NCI-H2029 treated with DMSO at 0.1 percent for 48 hours (cell line): ENCODE measurements around the gene MRPL17.
"Not testable (repeated sequence)": the region's sequence is repeated elsewhere in the genome, so short reads cannot be mapped to it uniquely, and the experiment has no call there.

ENCODE experiments used
- DNase-seq: peaks from one replicate; lab custom pipeline; 2025; lab: John Stamatoyannopoulos, UW

The MRPL17 gene

DNA sequence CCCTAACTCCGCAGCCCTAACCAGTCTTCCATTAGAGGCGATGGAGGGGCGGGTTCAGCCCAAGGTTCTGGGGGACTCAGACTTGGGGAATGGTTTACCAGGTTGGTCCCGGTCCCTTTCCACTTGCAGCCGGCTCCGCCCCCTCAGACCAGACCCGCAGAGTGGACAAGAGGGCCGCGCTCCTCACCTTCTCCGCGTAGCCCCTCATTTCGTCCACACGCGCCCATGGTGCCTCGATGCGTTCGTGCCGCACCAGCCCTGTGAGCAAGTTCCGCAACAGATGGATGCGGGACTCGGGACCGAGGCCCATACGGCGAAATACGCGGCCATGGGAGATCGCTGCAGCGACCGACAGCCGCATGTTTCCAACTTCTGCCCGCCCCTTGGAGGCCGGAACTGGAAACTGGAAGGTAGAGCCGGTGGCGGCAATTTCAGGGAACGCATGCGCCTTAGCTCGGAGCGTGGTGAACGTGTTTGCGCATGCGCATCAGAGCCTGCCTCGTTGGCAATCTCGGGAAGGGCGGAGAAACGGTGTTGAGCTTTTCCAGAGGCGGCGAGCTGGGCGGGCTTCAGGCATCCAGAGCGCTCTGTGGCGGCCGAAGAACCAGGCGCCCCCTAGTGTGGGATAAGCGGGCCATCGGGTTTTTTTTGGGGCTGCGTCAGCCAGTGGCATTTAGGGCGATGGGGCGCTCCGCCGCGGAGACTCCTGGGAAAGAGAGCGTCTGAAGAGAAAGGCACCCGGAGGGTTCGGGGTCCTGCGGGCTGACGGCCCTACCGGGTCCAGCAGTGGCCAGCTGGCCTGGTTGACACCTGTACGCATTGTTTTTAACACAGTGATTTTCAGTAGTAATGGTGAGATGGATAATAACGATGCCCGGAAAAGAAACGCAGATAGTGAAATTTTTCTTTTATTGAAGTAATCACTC, at the start of gene MRPL17:
TSS of gene MRPL17 (minus strand) at position 405 of the 926 bp plus-strand sequence. CDS start at position 361, 44 bp downstream.
- DNase-seq: peak; percentile 96

DNA sequence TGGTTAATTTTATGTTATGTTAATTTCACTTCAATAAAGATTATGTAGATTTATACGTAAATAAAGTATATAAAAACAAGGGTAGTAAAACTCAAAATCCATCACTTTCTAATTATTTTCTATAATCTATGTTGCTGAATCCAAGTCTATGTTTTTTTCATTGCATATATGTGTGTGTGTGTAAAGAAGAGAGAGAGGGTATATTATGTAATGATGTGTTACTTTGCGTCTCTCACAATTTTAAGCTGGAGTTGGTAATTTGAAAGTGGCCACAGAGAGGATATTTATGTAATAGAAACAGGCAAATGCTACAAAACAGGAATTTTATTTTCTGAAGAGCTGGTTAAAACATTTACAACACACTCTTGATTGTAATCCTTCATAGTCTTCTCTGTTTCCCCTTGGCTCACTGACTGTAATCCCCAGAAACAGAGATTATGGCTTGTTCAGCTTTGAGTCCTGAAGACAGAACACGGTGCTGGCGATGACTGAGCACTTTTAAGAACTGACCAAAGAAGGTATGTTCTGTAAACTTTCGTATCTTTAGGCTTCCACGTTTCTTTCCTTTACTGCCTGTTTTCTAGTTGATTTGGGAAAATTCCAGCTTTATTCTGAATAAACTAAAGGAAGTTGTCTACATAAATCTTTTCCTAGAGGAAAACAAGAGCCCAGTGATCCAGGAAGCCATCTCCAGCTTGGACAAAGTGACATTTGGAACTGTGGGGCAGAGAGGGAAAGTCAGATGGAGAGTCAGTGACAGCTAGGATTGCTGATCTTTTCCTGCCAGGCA, 45.0 kb upstream of the MRPL17 start:
- no peak for DNase-seq

DNA sequence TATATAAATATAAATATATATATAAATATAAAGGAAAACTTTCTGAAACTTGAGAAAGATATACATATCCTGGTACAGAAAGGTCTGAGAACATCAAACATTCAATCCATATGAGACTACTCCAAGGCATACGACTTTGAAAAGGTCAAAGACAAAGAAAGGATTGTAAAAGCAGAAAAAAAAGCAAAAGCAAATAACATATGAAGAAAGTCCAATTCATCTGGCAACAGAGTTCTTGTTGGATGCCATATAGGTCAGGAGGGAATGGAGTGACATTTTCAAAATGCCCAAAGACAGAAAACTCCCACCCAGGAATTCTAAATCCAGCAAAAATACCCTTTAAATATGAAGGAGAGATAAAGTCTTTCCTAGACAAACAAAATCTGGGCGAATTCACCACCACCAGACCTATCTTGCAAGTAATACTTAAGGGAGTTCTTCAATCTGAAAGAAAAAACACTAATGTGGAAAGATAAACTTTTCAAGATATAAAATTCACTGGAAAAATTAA, 42.3 kb upstream of the MRPL17 start:
- DNase-seq: no peak

DNA sequence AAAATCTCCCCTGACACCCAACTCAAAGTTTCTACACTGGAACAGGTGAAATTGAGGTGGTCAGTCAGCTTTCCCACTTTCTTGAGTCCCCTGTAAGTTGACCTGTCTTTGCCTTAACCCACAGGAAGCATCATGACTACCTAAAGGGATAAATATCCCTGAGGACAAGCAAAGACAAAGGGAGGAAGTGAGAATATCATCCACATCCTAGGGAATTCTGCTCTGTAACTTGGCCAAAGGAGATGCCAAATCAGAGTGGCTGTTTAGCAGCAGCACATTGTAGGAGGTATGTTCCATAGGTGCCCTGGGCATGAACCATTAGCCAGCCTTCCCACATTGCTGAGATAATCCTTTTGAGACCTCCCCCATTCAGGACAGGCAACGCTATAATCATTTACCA, 40.9 kb upstream of the MRPL17 start:
- DNase-seq: no peak

DNA sequence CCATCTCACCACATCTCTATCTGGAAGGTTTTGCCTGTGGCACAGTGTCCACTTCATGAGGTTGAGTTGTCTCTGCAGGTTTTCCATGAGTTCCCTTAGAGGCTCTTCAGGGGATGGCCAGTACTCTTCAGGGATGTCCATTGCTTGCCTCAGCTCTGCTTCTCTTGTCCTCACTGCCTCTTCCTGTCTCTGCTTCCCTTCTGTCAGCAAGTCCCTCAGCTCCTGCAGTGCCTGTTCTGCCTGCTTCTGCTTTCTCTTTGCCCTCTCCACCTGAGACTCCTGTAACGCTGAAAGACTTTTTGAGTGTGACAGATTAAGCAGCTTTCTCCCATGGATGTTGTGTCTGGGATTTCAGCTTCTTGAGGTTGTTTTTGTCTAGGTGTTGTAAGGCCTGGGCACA, 38.2 kb upstream of the MRPL17 start:
- DNase-seq: no peak

DNA sequence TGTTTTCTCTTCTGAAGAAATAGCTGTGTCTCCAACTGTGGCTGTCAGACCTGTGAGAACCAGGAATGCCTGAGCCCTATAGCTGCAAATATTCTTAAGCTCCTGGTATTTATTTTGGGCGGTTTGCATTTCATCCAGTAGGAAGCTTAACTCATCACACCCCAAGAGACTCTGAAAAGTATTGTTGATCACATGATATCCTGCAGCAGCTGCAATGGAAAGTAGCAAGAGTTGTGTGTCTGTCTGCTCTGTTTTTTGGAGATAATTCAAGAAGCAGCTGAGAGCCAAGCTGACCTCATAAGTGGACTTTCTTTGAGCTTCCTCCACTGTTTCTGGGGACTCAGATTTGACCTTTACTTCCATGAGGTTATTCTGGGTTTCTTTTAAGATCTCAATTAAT, 36.4 kb upstream of the MRPL17 start:
- no peak for DNase-seq

DNA sequence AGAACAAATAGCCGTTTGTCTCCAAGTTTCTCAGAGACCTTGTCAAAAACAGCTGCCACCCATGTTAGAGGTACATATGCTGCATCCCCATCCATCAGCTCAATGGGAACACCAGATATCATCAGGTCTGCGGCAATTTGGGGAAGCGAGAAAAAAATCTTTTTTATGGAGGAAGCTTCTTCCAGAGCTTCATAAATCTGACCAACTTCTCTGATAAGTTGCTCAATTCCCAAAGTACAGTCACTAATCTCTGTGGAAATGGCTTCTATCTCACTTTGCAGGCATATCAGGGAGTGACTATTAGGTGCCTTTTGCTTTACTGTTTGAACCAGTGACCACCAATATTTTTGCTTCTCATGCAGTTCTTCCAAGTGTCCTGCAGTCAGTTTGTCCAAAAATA, 34.3 kb upstream of the MRPL17 start:
- no peak for DNase-seq

DNA sequence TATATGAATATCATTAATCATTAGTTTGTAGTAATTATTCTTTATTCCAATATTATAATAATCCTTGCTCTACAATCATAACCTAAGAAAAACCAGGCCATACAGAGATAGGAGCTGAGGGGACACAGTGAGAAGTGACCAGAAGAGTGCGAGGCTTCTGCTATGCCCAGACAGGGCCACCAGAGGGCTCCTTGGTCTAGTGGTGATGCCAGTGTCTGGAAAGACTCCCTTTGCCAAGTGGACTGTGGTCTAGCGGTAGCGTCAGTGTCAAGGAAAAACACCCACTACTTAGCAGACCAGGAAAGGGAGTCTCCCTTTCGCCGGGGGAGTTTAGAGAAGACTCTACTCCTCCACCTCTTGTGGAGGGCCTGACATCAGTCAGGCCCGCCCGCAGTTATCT, 28.4 kb upstream of the MRPL17 start:
- DNase-seq: not testable (repeated sequence)

DNA sequence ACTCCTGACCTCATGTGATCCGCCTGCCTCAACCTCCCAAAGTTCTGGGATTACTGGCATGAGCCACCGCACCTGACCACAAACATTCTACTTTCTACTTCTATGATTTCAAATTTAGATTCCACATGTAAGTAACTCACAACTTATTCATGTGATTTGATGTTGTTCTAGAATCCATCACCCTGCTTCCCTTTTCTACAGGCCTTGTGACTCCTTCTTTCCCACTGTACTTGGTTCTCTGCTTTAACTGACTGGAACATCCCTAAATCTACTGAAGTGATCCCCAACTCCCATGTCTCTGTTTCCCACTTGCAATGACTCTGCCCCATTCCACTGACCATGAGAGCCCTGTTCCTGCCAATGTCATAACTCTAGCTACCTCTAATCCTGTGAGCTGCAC, 25.7 kb upstream of the MRPL17 start:
- DNase-seq: no peak

DNA sequence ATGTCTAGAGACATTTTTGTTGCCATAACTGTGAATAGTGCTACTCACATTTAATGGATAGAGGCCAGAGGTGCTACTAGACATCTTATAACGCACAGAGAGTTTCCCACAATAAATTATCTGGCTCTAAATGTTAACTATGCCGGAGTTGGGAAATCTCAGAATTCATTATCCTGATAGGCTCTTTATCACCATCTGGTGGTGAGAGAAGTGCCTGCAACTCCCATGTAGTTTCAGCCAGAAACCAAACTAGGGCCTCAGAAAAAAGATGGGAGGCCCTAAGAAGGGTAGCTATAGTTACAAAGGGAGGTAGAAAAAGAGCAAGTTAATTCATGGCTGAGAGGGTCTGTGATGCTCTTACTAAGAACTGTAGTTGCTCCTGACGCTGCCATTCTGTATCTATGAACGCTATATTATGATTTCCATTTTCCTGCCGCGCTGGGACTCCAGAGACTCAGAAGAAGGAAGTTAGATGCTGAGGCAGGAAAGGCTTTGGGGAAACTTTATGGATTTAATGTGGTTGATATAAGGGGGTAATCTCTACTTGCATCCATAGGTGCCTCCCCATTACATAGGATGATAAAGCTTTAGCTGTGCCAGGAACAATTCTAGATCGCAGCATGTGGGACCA, 22.9 kb upstream of the MRPL17 start:
- peak; percentile 11 for DNase-seq

DNA sequence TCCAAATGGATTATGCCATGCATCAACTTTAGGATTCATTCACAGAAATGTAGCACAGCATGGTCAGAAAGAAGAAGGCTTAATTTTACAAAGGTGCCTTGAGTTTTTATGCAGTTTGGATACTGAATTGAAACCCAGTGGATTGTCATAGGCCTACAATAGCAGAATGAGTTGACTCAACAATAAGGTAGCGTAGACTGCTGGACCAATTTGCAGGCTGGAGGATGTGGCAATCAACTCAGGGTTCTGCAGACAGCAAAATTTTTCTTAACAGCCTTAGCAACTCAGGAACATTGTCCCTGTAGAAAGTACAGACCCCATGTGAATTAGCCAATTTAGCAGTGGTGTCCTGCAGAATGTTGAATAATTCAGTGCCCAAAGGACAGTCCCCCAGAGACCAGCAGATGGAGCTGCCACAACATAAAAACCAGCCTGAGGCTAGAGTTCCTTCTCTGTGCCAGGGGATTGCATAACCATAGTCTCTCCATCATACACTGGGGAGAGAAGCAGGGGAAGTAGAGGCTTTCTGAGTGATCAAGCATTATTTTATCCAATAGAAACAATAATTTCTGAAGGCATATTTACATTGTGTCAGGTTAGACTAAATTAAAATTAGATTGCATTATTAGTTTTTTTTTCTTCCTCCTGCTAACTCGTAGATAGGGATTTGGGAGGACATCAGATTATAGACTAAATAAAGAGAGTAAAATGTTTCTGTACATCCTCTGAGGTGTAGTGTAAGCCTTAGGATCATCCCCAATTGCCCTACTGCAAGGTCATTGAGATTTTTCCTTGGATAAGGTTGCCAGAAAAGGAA, 20.3 kb upstream of the MRPL17 start:
- peak; percentile 13 for DNase-seq

DNA sequence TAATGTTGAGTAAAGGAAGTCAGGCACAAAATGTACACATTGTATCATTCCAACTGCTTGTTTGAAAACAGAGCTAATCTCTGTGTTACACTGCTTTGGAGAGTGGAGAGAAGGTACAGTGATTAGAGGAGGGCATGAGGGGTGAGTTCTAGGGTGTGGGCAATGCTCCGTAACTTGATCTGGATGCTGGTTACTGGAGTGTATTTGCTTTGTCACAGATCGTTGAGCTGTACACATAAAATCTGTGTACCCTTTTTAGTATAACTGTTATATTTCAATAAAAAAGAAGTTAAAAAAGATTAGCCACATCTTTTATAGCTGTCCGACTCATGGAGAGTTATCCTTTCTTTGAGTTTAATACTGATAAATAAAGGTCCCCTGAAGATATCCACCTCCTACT, 18.8 kb upstream of the MRPL17 start:
- DNase-seq: not testable (repeated sequence)

DNA sequence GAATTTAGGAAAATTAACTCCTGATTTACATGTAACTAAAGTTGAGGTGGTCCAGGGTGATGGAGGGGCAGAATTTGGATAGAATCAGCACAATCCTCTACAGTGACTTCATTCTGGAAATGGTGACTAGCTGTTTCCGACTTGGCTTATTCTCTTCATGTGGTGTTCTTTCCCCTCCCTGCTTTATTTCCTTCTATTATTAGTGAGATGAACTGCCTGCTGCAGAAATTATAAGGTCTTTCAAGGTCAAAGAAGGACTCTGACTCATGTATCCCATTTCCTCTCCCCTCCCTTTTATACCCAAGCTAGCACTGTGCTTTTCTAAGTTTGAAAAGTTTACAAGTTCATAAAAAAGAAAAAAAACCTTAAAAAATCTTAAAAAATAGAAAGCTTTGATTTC, 12.2 kb upstream of the MRPL17 start:
- no peak for DNase-seq

DNA sequence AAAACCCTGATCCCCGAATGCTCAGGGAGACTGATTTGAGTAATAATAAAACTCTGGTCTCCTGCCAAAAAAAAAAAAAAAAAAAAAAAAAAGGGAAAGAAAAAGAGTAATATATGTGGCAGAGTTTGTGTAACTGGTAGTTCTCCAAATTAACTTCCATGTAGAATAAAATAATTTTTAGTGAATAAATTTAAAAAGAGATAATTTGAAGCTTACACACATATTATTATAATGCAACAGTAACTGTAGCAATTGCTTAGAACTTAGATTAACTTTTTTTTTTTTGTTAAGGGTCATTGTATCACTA, 11.0 kb upstream of the MRPL17 start:
- no peak for DNase-seq

DNA sequence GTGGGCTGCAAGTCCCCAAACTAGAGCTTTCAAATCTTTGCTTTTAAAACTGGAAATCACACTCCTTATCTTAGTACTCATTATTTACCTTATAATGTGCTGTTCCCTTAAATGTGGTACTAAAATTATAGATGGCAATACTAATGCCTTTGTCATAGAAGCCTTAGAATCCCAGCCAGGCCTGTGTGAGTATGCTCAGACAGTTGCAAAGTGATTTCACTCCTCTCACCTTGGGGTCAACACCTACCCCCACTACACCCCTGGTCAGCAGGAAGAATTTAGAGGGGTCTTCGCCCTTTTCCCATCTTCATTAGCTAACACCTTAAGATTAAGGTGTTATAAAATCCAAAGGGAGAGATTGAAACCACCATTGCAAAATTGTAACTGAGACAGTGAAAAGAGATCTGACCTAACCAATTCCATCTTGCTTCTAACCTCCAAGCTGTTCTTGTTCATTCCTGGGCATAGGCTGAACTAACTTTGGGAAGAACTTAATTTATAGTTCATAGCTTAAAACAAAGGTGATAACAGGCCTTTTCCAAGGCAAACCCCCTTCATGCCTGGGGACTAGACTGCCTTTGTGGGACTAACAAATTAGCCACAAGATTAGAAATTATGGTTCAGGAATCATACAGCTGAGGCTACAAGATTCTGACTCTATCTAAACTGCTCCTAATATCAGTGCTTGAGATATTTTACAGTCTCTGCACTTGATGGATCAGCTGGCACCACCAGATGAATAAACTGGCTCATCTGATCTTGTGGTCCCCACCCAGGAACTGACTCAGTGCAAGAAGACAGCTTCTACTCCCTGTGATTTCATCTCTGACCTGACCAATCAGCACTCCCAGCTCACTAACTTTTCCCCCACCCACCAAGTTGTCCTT, 10.4 kb upstream of the MRPL17 start:
- DNase-seq: no peak

DNA sequence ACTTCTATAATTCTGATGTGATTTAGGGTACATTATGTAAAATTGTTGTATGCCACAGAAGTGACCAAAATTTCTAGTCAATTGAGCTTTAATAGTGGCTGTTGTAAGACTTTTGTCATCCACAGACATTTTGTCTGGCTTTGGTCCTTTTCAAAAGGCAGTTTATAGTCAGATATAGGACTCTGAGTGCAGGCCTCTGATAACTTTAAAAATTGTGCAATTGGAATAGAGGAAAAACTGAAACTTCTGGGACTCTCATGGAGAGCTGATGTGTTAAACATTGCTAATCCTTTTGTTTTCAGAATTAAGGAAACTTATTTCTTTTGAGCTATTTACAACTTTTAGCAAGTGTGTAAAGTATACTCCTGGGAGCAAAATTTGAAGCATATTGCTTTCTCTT, 9.0 kb upstream of the MRPL17 start:
- no peak for DNase-seq

DNA sequence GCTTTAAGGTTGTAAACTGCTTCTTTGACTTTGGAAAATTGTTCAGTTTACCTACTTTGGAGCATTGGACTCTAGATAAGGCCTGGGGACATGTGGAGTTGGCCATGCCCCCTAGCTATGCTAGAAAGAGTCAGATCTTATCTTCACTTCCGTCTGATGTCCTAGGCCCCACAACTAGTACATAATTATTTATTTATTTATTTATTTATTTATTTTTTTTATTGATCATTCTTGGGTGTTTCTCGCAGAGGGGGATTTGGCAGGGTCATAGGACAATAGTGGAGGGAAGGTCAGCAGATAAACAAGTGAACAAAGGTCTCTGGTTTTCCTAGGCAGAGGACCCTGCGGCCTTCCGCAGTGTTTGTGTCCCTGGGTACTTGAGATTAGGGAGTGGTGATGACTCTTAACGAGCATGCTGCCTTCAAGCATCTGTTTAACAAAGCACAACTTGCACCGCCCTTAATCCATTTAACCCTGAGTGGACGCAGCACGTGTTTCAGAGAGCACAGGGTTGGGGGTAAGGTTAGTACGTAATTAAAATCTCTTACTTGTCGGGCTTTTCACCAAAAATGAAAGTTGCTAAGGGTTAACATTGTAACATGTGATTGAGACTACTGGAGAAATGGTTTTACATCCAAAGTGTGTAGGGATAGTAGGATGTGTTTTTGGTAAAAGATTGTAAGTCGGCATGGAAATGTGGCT, 7.4 kb upstream of the MRPL17 start:
- DNase-seq: not testable (repeated sequence)

DNA sequence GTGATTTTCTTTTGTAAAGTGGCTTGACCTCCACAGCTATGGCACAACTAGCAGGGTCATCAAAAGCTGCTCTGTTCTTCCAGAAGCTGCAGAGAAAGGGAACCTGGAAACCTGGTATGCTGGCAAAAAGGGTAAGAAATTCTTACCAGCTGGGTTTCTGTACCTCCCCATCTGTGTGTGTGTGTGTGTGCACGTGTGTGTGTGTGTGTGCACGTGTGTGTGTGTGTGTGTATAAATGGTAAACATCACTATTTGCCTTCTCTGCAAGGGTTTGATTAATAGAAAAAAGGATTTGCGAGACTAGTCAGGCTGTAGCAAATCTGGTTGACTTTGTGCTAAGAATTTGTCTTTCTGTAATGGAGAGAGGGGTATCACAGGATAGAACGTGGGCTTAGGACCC, 4.7 kb upstream of the MRPL17 start:
- DNase-seq: no peak

DNA sequence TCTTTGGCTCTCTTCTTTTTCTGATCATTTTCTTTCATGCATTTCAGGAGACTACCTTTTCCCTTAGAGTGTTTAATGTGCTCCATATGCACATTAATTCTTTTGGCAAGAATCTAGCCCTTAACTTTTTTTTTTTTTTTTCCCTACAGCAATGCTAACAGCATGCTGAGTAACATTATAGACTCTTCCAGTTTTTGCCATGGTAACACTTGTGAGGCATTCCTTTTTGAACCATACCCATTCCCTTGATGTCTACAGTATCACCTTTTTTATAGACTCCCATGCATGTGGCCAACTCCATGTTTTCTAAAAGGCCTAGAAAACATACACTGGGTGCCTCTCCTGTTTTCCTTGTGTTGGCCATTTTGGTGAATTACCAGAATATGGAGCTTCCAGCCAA, 2.9 kb upstream of the MRPL17 start:
- DNase-seq: no peak

DNA sequence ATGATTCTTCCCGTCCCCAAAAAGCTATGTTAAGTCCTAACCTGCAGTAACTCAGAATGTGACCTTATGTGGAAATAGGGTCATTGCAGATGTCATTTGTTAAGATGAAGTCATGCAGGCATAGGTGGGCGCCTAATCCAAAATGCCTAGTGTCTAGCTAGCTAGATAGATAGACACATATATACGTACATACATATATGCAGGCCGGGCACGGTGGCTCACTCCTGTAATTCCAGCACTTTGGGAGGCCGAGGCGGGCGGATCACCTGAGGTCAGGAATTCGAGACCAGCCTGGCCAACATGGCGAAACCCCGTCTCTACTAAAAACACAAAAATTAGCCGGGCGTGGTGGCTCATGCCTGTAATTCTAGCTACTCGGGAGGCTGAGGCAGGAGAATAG, 928 bp upstream of the MRPL17 start:
- not testable (repeated sequence) for DNase-seq
